ENCODE data around the gene TRIP12. TPM values are rescaled to one million over a fixed set of nuclear protein-coding genes. Genes with fewer than 3 reads are reported as not detected.

TRIP12 gene
- 103 and 119 TPM in 2 replicates for total RNA-seq

DNA sequence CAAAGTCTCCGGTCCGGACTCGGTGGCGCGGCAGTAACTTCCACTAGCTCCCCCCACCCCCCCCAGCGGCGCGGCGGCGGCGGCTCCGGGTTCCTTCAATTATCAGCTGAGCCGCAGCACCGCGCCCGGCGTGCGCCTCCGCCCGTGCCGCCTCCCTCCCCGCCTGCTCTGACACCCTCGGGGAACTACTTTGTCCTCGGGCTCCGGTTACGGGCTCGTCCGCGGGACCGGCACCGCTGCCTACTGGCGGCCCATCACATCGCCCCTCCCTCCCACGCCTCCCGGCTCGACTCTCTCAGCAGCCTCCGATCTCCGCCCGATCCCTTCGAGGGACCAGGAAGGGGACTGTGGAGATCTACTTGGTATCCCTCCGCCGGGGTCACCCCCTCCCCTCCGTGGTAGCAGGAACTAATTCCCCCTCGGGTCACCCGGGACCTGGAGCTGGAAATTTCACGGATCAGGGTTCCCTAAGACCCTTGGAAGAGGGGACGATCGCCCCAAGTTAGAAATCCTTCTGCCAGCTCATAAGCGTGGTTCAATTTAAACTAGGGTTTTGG lies at the start of gene TRIP12:
Gene TRIP12 (minus strand): TSS at position 118 of the 557 bp plus-strand sequence. CDS start 41,930 bp downstream, outside the sequence.

DNA sequence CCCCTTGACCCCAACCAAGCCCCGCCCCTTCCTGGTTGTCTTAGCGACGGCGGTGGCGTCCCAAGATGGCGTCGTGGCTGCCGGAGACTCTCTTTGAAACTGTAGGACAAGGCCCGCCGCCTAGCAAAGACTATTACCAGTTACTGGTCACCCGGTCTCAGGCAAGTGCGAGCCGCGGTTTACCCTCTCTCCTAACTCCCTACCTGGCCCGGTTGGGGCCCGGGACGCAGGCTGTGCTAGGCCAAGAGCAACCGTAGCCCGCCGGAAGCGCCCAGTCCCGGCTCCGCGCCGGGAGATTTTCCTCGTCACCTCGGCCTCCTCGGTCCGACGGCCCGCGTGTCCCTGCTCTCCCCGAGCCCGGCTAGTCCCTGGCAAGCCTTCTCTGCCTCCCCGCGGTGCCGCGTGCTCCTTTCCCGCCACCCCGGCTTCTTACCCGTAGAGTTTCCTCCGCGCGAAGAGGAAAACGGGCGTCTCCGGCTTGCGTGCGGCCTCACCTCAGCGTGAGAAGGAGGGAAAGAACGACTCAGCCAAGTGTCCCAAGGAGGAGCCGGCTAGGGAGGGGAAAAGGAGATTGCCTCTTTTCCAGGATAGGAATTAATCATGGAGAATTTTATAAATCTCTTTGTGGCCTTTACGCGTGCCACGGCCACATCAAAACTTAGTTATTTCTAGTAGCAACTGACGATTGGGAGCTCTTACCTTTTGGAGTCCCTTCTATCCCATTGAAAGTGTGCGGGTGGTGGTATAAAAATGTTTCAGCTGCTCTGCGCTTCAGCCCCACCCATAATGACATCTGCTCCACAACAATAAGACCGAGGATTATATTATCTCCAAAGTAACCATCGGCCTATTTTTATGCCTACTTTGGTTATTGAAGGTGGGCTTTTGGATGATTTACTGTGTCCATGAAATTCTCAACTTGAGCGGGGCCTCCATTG lies 909 bp upstream of the TRIP12 start, which contains the start of gene FBXO36:
Gene FBXO36 (plus strand): TSS at position 55 of the 938 bp plus-strand sequence. CDS start 11 bp downstream, at position 66.

GRCh38 chr2:229714080-229714735 lies 207.6 kb downstream of the TRIP12 start, which contains the start of gene DNER:
TSS of gene DNER (minus strand) at chr2:229714555. CDS start at chr2:229714423, 132 bp downstream.

Other genes starting within 250 kb of the TRIP12 start
- gene DNER, start 207.5 kb downstream of the TRIP12 start, total RNA-seq = 3.2 and 5.8 TPM in 2 replicates
- 3.7 TPM in 2 replicates for gene FBXO36, start 494 bp upstream of the TRIP12 start, total RNA-seq
- 3.5 and 5.2 TPM in 2 replicates for gene SLC16A14, start 146.9 kb upstream of the TRIP12 start, total RNA-seq